Posterior cingulate gyrus (tissue), 11 donors: ENCODE data around the gene PRKCB.
"Not testable (repeated sequence)": the region's sequence is repeated elsewhere in the genome, so short reads cannot be mapped to it uniquely, and the experiment has no call there.

ENCODE experiments used
- DNase-seq, 10 donors: peaks; one replicate each; pipeline versions ENCODE4 v3.0.0 to v3.0.0-alpha.2; 2020 to 2021; ENCODE audit warnings: mixed read lengths in 3 of 10
- intact Hi-C: fragments of 100-400 bp; cut with DNase I; formaldehyde crosslinking; loops from one replicate; pipeline ENCODE4 v1.15.1; 2023

Gene PRKCB

DNA sequence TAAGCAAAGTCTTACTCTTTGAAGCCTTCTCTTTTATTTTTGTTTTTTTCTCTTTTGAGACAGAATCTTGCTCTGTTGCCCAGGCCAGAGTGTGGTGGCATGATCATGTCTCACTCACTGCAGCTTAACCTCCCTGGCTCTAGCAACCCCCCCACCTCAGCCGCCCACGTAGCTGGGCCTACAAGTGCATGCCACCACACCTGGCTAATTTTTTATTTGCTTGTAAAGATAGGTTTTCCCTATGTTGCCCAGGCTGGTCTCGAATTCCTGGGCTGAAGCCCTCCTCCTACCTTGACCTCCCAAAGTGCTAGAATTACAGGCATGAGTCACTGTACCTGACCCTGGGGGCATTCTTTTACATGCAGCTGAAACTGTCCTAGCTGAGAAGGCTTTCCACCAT lies 154.7 kb downstream of the PRKCB start:
- DNase-seq, result no peak
- intact Hi-C loops, result no loop called here

DNA sequence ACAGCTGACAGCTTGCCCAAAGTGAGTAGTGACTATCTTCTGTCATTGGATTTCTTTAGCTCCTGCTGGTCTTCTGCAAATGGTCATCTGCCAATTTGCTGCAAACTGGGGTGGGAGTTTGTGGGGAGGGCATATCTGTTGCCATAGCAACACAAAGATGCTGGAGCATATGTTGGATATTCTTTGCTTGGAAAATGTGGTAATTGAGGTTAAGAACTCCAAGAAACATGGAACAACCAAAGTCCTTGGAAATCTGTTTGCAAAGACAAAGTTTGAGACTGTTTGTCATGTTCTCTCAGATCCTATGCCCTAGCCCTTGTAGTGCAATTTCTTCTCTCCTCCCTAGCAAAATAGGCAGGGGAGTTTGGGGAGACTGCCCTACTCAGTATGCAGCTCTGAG lies 155.3 kb downstream of the PRKCB start:
- no peak for DNase-seq
- intact Hi-C loops, result no loop called here

DNA sequence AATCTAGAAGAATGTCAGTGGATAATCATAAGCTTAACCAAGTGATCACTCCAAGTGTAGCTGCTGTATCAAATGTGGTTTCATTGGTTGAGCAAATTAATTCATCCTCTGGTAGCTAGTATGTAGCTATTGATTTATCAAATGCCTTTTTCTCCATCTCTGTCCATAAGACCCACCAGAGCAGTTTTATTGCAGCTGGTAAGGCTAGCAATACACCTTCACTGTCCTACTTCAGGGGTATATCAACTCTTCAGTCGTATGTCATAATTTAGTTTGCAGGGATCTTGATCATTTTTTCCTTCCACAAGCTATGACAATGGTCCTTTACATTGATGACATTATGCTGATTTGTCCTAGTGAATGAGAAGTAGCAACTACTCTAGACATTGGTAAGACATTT lies 158.8 kb downstream of the PRKCB start:
- DNase-seq, result no peak
- intact Hi-C loops, result no loop called here

DNA sequence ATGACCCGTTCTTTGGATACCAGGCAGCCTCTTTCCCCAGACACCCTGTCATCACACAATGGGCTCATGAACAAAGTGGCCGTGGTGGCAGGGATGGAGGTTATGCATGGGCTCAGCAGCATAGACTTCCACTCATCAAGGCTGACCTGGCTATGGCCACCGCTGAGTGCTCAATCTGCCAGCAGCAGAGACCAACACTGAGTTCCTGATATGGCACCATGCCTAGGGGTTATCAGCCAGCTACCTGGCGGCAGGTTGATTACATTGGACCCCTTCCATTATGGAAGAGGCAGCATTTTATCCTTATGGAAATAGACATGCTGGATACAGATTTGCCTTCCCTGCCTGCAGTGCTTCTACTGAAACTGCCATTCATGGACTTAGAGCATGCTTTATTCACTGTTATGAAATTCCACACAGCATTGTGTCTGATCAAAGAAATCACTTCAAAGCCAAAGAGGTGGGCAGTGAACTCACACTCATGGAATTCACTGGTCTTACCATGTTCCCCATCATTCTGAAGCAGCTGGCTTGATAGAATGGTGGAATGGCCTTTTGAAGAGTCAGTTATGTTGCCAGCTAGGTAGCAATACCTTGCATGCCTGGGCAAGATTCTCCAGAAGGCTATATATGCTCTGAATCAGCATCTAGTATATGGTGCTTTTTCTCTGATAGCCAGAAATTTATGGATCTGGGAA lies 160.6 kb downstream of the PRKCB start:
- intact Hi-C loops, result no loop called here

DNA sequence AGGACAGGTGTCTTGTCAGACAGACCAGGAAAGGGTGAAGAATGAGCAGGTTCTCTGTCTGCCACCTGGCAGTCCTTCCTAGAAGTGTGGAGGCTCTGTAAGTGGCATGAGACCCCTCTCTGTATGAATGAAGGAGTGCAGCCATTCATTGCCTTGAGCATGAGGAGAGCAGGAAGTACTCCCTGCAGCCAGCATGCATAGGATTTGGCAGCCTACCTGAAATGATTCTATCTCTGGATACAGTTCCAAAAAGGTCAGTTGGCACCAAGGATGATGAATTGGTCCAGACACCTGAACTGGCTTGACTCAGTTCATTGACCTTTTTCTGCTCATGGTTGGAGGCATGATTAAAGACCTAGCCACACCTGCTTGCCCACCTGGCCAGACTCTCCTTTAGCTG lies 163.0 kb downstream of the PRKCB start:
- intact Hi-C loops, result no loop called here
- DNase-seq, result no peak

More for the DNA sequence above, 160.6 kb downstream of the PRKCB start:
- no peak for DNase-seq

DNA sequence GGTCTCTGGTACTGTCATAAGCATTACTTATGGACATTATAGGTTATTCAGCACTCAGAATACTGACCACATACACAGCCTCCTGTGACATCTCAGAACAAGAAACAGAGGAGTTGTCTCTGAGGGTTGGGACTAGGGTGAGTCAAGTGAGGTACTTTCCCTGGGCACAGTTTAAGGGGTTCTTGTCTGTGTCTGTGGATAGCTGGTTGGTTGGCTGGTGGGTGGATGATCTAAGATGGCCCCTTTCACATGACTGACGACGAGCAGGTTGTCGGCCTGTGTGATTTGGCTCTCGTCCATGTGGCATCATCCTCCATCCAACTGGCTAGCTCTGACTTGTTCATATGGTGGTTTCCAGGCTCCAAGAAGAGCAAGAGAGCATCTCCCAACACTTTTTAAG lies 163.9 kb downstream of the PRKCB start:
- no peak for DNase-seq
- intact Hi-C loops, result no loop called here

DNA sequence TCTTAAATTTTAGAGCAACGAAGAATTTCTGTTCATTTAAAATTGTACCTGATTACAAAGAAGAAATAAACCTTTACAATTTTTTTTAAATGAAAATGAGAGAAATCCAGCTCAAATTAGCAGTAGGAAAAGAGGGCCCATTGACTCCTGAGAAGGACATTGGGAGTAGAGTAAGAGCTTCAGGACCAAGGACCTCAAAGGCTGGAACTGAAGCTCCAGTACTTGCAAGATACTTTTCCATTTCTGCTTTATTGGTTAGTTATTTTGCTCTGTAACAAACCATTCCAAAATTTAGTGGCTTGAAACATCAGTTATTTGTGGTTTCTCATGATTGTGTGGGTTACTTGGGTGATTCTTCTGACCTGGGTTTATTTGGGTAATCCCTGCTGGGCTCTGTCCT lies 165.9 kb downstream of the PRKCB start:
- intact Hi-C loops, result no loop called here
- no peak for DNase-seq

DNA sequence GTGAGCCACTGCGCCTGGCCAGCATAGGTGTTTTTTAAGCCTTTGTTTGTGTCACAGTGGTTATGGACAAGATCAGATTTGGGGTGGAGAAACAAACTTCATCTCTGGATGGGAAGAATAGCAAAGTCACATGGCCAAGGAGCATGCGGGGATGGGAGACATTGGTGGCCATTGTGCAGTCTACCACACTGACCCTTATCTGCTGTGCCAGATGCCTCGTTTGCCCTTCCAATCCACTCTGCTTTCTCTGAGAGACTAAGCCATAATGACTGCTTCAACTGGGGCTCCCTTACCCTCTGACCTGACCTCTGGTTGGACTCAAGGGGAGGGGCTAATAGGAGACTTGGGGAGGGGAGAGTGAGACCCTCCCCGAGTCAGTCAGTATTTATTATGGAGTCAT lies 166.8 kb downstream of the PRKCB start:
- DNase-seq, result no peak
- intact Hi-C loops, result no loop called here

DNA sequence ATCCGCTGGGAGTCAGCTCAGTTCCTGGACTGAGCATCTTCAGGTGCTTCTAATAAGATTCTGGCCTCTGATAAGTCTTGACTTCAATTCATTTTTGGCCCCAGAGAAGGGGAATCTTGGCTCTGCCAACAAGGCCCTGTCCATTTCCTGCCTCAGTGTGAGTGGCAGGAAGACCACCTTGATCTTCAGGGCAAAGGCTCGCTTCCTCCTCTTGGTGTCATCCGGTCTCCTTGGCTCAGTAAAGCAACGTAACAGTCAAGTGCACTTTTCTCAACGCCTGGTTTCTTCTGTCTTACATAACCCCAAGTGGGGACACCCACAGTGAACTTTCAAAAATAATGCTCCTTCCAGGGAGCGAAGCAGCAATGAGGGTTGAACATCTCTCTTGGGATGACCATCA lies 169.8 kb downstream of the PRKCB start:
- no peak for DNase-seq
- intact Hi-C loops, result no loop called here

DNA sequence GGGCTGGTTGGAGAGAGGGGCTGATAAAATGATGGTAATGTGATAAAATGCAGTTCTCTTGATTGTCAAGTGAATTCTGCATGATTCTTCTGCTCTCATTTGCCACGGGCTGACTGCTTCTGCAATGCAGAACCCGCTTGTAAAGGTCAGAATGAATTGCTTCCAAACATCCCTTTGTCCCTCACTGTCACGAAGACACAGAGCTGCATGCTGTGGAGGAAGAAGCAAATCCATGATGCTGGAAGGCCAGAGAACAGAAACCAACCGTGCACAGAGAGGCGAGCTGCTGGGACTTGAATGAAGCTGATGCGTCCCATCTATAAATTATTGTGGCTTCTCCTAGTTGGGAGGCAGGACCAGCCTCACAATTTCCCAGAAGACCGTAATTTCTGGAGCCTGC lies 171.6 kb downstream of the PRKCB start:
- intact Hi-C loops, result no loop called here

DNA sequence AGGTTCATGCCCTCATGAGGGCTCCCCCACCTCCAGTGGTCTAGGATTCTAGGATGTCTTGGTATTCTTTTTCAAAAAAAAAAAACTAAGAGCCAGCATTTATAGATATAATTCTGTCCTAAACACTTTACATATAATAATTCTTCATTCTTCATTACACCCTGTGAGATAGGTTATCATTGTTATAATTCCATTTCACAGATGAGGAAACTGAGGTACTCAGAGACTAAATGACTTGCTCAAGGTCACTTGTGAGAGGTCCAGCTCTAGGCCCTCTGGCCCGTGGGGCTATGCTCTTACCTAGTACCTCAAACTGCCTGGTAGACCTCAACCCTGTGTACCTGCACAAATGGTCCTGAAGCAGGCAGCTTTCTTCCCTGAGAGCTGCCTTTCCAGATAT lies 172.2 kb downstream of the PRKCB start:
- DNase-seq, result no peak
- intact Hi-C loops, result no loop called here

More for the DNA sequence above, 171.6 kb downstream of the PRKCB start:
- no peak for DNase-seq

DNA sequence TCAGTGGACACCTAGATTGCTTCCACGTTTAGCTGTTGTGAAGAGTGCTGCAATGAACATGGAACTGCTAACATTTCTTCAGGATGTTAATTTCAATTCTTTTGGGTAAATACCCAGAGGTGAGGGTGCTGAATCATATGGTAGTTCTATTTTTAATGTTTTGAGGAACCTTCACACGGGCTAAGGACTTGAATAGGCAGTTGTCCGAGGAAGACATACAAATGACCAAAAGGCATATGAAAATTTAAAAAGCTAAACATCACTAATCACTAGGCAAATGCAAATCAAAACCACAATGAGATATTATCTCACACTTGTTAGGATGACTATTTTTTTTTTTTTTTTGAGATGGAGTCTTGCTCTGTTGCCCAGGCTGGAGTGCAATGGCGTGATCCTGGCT lies 173.3 kb downstream of the PRKCB start:
- intact Hi-C loops, result no loop called here
- no peak for DNase-seq

DNA sequence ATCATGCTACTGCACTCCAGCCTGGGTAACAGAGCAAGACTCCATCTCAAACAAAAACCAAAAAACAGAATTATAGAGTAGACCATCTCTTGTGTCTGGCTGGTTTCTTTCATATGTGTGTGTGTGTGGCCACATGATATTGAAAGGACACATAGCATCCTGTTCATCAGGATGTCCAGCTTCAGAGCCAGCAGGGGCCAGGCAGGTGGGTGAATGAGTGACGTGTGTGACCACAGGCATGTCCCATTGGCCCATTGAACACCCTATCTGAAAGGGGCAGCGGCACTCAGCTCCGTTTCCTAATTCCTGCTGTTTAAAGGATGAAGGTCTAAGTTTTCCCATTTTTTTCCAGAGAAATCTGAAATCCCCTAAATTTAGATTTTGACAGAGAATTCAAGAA lies 174.2 kb downstream of the PRKCB start:
- intact Hi-C loops, result loop anchor here (1.0 kb wide), 1 partner anchor 209 kb away; no protein-coding TSS in a partner anchor
- no peak for DNase-seq

DNA sequence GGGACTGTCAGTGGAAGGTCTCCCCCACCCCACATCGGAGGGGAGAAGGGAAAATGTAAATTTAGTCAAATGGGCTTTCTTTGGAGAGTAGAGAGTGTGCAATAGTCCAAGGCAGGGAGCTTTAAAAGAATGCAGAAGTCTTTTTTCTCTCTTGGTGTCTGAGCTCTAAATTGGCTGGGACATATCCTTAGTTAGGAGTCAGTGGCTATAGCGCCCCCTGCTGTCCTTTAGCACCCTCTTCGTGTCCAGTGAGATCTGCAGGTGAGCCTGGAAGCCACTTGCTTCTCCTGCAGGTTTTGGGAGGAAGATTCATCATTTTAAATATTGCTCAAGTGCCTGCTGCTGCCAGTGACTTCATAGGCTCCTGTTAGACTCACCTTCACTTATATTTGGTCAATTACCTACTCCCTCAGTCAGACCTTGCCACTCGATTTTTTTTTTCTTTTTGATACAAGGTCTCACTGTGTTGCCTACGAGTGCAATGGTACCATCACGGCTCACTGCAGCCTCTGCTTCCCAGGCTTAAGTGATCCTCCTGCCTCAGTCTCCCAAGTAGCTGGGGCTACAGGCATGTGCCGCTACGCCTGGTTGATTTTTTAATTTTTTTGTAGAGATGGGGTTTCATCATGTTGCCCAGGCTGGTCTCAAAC lies 174.8 kb downstream of the PRKCB start:
- intact Hi-C loops, result loop anchor here (1.0 kb wide), 1 partner anchor 209 kb away; no protein-coding TSS in a partner anchor
- DNase-seq, result peak; percentile 46 to 96 (median 85)

DNA sequence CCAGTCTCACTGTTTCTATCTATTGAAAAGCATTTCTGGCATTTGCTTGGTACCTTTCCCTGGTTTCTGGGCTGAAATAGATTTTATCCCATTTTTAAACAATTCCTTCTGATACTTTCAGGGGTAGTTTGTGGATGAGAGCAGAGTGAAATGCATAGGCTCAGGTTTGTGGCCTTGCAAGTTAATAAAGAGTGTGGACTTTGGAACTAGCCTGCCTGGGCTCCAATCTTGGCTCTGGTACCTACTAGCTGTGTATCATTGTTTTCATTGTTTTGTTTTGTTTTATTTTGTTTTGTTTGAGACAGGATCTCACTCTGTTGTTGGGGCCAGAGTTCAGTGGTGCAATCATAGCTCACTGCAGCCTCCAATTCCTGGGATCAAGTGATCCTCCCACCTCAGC lies 175.5 kb downstream of the PRKCB start:
- intact Hi-C loops, result no loop called here
- DNase-seq, result no peak

DNA sequence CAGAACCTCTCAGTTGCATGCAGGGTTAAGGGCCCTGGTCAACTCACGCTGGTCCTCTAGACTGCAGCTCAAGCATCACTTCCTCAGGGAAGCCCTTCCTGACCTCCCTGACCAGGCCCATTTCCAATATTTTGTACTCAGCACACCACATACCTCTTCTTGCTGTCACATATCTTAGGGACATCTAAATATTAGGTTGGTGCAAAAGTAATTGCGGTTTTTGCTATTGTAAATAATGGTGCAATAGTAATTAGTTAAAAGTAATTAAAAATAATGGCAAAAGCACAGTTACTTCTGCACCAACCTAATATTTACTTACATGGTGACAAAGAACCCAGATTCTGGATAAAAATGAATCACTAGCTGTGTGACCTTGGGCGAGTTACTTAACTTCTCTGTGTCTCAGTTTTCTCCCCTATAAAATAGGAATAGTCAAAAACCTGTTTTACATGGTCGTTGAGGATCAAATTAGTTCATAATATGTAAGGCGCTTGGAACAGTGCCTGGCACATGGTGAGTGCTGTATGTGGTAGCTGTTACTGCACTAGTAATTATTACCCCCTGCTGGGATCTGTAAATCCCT lies 177.4 kb downstream of the PRKCB start:
- intact Hi-C loops, result no loop called here
- no peak for DNase-seq

DNA sequence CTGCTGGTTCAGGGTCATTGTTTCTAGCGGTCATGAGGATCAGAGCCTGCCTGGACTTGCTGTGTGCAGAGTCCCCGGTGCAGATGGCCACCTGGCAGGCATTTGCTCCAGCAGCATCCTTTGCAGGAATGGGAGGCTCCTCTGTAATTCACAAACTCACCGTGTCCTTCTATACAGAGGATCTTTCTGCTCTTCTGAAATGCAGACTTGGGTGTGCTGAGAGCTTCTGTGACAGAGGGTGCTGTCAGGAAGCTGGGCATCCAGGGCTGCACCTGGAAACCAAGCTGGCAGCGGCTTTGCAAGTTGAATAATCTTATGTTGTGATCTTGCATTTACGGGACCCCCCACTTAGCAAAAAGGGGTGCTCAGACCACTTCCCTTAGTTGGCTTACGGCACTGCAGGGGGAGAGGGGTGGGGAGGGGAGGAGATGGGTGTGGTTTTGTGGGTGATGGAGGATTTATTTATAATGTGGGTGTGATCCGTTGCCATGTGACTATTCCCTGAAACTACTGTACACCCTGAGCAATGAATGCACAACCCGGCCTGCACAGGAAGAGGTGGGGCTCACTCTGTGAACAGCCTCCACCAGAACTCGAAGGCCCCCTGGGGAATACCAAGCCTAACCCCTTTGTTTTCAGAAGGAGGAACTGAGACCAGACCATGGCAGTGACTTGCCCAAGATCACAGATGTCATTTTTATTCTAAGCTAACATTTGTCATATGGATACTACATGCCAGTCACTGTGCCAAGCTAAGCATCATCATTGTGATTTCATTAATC lies 178.3 kb downstream of the PRKCB start:
- intact Hi-C loops, result no loop called here

DNA sequence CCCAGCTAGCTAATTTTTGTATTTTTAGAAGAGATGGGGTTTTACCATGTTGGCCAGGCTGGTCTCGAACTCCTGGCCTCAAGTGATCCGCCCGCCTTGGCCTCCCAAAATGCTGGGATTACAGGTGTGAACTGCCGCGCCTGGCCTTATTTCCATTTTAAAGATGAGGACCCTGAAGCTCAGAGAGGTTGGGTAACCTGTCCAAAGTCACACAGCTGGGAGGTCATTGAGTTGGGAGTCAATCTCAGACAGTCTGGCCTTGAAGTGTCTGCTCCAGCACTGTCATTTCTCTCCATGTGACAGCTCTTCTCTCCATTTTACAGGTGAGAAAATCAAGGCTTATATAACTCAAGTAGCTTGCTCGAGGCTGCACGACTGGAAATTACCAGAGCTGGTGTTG lies 179.2 kb downstream of the PRKCB start:
- DNase-seq, intact Hi-C loops: not testable (repeated sequence)

More for the DNA sequence above, 178.3 kb downstream of the PRKCB start:
- DNase-seq, result no peak

DNA sequence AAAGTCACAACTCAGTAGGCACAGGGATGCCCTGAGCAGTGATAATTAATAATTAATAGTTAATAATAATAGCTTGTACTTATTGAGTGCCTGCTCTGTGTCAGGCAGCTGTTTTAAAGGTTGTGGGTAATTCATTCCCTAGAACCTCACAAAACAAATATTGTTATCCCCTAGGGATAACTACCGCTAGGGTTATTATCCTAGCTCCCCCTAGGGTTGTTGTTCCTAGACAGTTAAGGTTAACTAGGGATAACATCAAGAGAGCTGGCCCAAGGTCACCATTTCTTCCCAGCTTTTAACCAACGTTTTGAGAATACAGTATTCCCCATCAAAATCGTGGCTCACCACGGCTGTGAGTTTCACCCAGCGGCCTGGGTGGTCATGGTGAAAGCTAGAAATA lies 180.1 kb downstream of the PRKCB start:
- DNase-seq, result no peak
- intact Hi-C loops, result no loop called here

DNA sequence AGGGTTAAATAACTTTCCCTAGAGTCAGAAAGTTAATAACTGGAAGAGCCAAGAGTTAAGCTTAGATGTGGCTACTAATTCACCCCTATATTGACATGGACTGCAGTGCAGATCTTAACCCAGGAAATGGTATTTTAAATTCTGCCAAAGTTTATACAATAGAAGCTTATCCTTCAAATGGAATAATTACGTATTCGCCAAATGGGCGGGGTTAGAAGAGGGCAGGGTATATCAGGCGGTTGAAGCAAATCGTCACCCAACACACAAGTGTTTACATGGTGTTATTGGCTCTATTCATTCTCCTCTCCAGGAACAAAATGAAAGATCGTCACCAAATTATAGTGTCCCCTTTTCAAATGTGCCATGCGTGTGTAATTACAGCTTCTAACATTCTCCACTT lies 182.7 kb downstream of the PRKCB start:
- DNase-seq, result no peak
- intact Hi-C loops, result no loop called here

DNA sequence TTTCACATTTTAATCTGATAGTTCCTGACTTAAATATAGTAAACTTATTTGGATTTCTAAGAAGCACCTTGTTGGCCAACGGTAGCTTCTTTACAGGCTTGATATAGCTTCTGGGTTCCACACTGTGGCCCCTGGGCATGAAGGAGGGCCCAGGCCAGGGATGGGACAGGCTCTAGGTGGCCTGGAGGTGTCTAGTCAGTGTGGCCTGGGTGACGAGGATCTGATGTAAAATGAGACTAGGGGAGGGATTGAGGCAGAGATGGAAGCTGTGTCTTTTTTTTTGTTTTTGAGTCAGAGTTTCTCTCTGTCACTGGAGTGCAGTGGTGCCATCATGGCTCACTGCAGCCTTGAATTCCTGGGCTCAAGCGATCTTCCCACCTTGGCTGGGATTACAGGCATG lies 187.0 kb downstream of the PRKCB start:
- no peak for DNase-seq
- intact Hi-C loops, result no loop called here
